ENCODE measurements around the gene NBPF1.
"Not testable (repeated sequence)": the region's sequence is repeated elsewhere in the genome, so short reads cannot be mapped to it uniquely, and the experiment has no call there.

- TF ChIP-seq CTCF, POLR2A (IDR thresholded peaks at IDR 0.05): not testable (repeated sequence)
These were observed 85.0 kb downstream of the NBPF1 start for GRCh38 chr1:16528338-16528737.
